A673 (cell line): ENCODE results near the gene HLA-DRB1. TPM values are rescaled to one million over a fixed set of nuclear protein-coding genes. Genes with fewer than 3 reads are reported as not detected.

ENCODE experiments used
- BruUV-seq: library from RNA; stranded (reverse); fragments of 400-500 nt; replicated peaks from 2 replicates; lab custom pipeline; 2021; lab: Mats Ljungman, UMichigan
- CTCF ChIA-PET: fragments of 300-600 bp; sonication (Branson Sonifier 250); formaldehyde crosslinking; loops from one replicate; lab custom pipeline; 2022; ENCODE audit warnings: antibody characterized with exemption; lab: Charles Lee
- POLR2A ChIA-PET: fragments of 300-600 bp; sonication (Branson Sonifier 250); formaldehyde crosslinking; loops from one replicate; lab custom pipeline; 2022; ENCODE audit warnings: antibody characterized with exemption; ENCODE audit not compliant: low non-redundant PET; lab: Charles Lee
- DNase-seq: peaks from one replicate; pipeline ENCODE4 v3.0.0-alpha.2; 2015; ENCODE audit warnings: low spot score
- H3K27ac ChIP-seq: fragments of 200-600 bp; sonication (generic); 2 replicates; pipeline ENCODE4 v1.5.1; 2016; ENCODE audit warnings: mixed run types, low read depth, mild to moderate bottlenecking, mixed read lengths, antibody characterized with exemption, low read length; ENCODE audit not compliant: poor library complexity, severe bottlenecking
- H3K27me3 ChIP-seq: fragments of 200-600 bp; sonication (generic); replicated peaks from 2 replicates; pipeline ENCODE4 v1.6.1; 2017; ENCODE audit warnings: mixed run types, low read depth, mild to moderate bottlenecking, mixed read lengths, antibody characterized with exemption, low read length; ENCODE audit not compliant: insufficient read depth, poor library complexity
- H3K36me3 ChIP-seq: fragments of 200-600 bp; sonication (generic); 2 replicates; pipeline ENCODE4 v1.6.1; 2016; ENCODE audit warnings: mixed run types, mild to moderate bottlenecking, mixed read lengths, antibody characterized with exemption, low read length; ENCODE audit not compliant: insufficient read depth, poor library complexity, severe bottlenecking
- H3K4me1 ChIP-seq: fragments of 200-600 bp; sonication (generic); 2 replicates; pipeline ENCODE4 v1.6.1; 2017; ENCODE audit warnings: mixed run types, mild to moderate bottlenecking, mixed read lengths, antibody characterized with exemption, low read length; ENCODE audit not compliant: insufficient read depth, poor library complexity, severe bottlenecking
- H3K4me3 ChIP-seq: fragments of 200-600 bp; sonication (generic); 2 replicates; pipeline ENCODE4 v1.5.1; 2016; ENCODE audit warnings: low read depth, mixed run types, mild to moderate bottlenecking, mixed read lengths, low read length; ENCODE audit not compliant: poor library complexity, severe bottlenecking
- H3K9me3 ChIP-seq: fragments of 200-600 bp; sonication (generic); 2 replicates; pipeline ENCODE4 v1.6.1; 2016; ENCODE audit warnings: mixed run types, low read depth, mild to moderate bottlenecking, mixed read lengths, antibody characterized with exemption, low read length; ENCODE audit not compliant: poor library complexity, severe bottlenecking
- CTCF ChIP-seq: fragments of 300-800, 200-600 bp; sonication (generic); conservative IDR thresholded peaks from 2 replicates; pipeline ENCODE4 v1.5.1; 2017; ENCODE audit warnings: low read depth, mild to moderate bottlenecking, antibody characterized with exemption, low read length, moderate library complexity, mixed read lengths
- EZH2 ChIP-seq: fragments of 200-600 bp; sonication (generic); IDR thresholded peaks from 2 replicates; pipeline ENCODE4 v1.6.1; 2017; ENCODE audit warnings: borderline replicate concordance, low read depth, mild to moderate bottlenecking, mixed read lengths, antibody characterized with exemption, low read length; ENCODE audit not compliant: poor library complexity, severe bottlenecking
- intact Hi-C: fragments of 100-400 bp; cut with micrococcal nuclease; formaldehyde crosslinking; loops from one replicate; pipeline ENCODE4 v1.10.0; 2022; ENCODE audit not compliant: unreplicated experiment
- total RNA-seq: library from RNA; stranded (reverse); gene quantifications from 2 replicates; pipeline ENCODE4 v1.2.3, GENCODE V29; 2021

HLA-DRB1 gene
- total RNA-seq, 1 experiment from 2014 or later = not detected

- Histone ChIP-seq H3K4me1 (no peaks in the 10 kb centered on the region), H3K27me3 (no peaks in the 10 kb centered on the region), H3K27ac (no peak overlapping the region), H3K36me3 (no peaks in the 10 kb centered on the region), H3K4me3 (no peak overlapping the region), H3K9me3 (no peaks in the 10 kb centered on the region)
- no peak for TF ChIP-seq EZH2
- TF ChIP-seq CTCF = no peak
- CTCF ChIA-PET = no interaction called here
- POLR2A ChIA-PET = no interaction called here
- BruUV-seq = no TSS peak
- no peak for DNase-seq
- intact Hi-C loops = loop anchor here (1.0 kb wide), 1 partner anchor 26 kb away; no protein-coding TSS in a partner anchor
Measured at GRCh38 chr6:32559747-32560146, 29.9 kb downstream of the HLA-DRB1 start.

DNA sequence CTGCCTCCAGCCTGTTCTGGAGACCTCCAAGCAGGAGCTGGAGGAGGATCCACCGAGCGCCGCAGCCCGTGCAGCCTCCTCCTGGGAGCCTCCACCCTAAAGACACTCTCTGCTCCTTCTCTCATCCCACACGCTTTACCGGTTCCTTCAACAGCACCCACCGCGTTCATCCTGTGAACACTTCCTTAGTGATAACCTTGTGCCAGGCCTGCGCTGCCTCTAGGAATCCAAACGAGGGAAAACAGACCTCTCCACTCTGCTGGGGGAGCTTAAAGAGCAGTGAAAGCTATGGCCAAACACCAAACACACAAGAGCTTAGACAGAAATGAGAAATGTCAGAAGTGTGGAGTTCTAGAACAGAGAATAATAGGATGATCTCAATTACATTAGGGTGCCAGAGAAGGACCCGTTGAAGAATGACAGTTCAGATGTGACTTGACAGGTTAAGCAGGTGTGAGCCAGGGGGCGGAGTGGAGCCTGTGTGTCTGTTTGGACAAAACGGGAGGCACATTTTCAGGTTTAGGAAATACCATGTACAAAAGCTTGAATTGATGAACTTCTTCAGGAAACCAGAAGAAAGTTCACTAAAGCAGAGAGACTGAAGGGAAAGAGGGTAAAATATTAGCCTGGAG lies 31.1 kb downstream of the HLA-DRB1 start:
- ChIA-PET CTCF (no interaction called here), POLR2A (no interaction called here)
- TF ChIP-seq CTCF (no peak), EZH2 (no peak)
- no TSS peak for BruUV-seq
- Histone ChIP-seq H3K4me1 (no peaks in the 10 kb centered on the region), H3K27me3 (no peaks in the 10 kb centered on the region), H3K4me3 (no peak overlapping the region), H3K9me3 (no peaks in the 10 kb centered on the region), H3K27ac (no peak overlapping the region), H3K36me3 (no peaks in the 10 kb centered on the region)
- DNase-seq = no peak
- intact Hi-C loops = loop anchor here (1.0 kb wide), 1 partner anchor 27 kb away; no protein-coding TSS in a partner anchor

- DNase-seq = no peak
- intact Hi-C loops = no loop called here
- ChIA-PET POLR2A (no interaction called here), CTCF (no interaction called here)
- no TSS peak for BruUV-seq
- H3K4me1 ChIP-seq = no peaks in the 10 kb centered on the region
- no peak overlapping the region for H3K27ac ChIP-seq
- H3K9me3 ChIP-seq = no peaks in the 10 kb centered on the region
- no peaks in the 10 kb centered on the region for H3K36me3 ChIP-seq
- H3K27me3 ChIP-seq = no peaks in the 10 kb centered on the region
- H3K4me3 ChIP-seq = no peak overlapping the region
- TF ChIP-seq CTCF (no peak), EZH2 (no peak)
Measured at GRCh38 chr6:32554116-32554965, 35.3 kb downstream of the HLA-DRB1 start.
